ENCODE measurements around the gene KASH5.

KASH5 gene

GRCh38 chr19:49390929-49391359 lies 2.9 kb downstream of the KASH5 start:
- Histone ChIP-seq H3K4me3 (ENCODE audit: low read length) (no peak overlapping the region), H3K9ac (ENCODE audit: low read length) (no peak overlapping the region), H3K27ac (ENCODE audit: low read depth, low read length) (no peak overlapping the region), H3K4me1 (ENCODE audit: control insufficient read depth, insufficient read depth, low read length) (no peaks in the 10 kb centered on the region), H3K27me3 (ENCODE audit: control insufficient read depth, insufficient read depth, low read length) (no peaks in the 10 kb centered on the region), H3K36me3 (ENCODE audit: control insufficient read depth, insufficient read depth, low read length) (no peaks in the 10 kb centered on the region)

GRCh38 chr19:49391581-49392399 lies 3.7 kb downstream of the KASH5 start:
- no peaks in the 10 kb centered on the region for H3K36me3 ChIP-seq (ENCODE audit: control insufficient read depth, insufficient read depth, low read length)
- no peak overlapping the region for H3K4me3 ChIP-seq (ENCODE audit: low read length)
- H3K9ac ChIP-seq (ENCODE audit: low read length): no peak overlapping the region
- no peaks in the 10 kb centered on the region for H3K27me3 ChIP-seq (ENCODE audit: control insufficient read depth, insufficient read depth, low read length)
- H3K27ac ChIP-seq (ENCODE audit: low read depth, low read length): no peak overlapping the region
- no peaks in the 10 kb centered on the region for H3K4me1 ChIP-seq (ENCODE audit: control insufficient read depth, insufficient read depth, low read length)

GRCh38 chr19:49393881-49394280 lies 5.8 kb downstream of the KASH5 start:
- no peak overlapping the region for H3K4me3 ChIP-seq (ENCODE audit: low read length)
- no peak overlapping the region for H3K9ac ChIP-seq (ENCODE audit: low read length)
- no peaks in the 10 kb centered on the region for H3K27me3 ChIP-seq (ENCODE audit: control insufficient read depth, insufficient read depth, low read length)
- no peaks in the 10 kb centered on the region for H3K36me3 ChIP-seq (ENCODE audit: control insufficient read depth, insufficient read depth, low read length)
- no peaks in the 10 kb centered on the region for H3K4me1 ChIP-seq (ENCODE audit: control insufficient read depth, insufficient read depth, low read length)
- H3K27ac ChIP-seq (ENCODE audit: low read depth, low read length): no peak overlapping the region

GRCh38 chr19:49395581-49396407 lies 7.7 kb downstream of the KASH5 start:
- H3K9ac ChIP-seq (ENCODE audit: low read length): no peak overlapping the region
- no peak overlapping the region for H3K27ac ChIP-seq (ENCODE audit: low read depth, low read length)
- H3K4me1 ChIP-seq (ENCODE audit: control insufficient read depth, insufficient read depth, low read length): no peaks in the 10 kb centered on the region
- no peaks in the 10 kb centered on the region for H3K36me3 ChIP-seq (ENCODE audit: control insufficient read depth, insufficient read depth, low read length)
- H3K27me3 ChIP-seq (ENCODE audit: control insufficient read depth, insufficient read depth, low read length): no peaks in the 10 kb centered on the region
- H3K4me3 ChIP-seq (ENCODE audit: low read length): no peak overlapping the region

GRCh38 chr19:49396738-49397505 lies 8.9 kb downstream of the KASH5 start:
- Histone ChIP-seq H3K36me3 (ENCODE audit: control insufficient read depth, insufficient read depth, low read length) (no peaks in the 10 kb centered on the region), H3K27me3 (ENCODE audit: control insufficient read depth, insufficient read depth, low read length) (no peaks in the 10 kb centered on the region), H3K9ac (ENCODE audit: low read length) (no peak overlapping the region), H3K4me1 (ENCODE audit: control insufficient read depth, insufficient read depth, low read length) (no peaks in the 10 kb centered on the region), H3K27ac (ENCODE audit: low read depth, low read length) (no peak overlapping the region), H3K4me3 (ENCODE audit: low read length) (no peak overlapping the region)

GRCh38 chr19:49398001-49398615 lies 10.1 kb downstream of the KASH5 start:
- no peaks in the 10 kb centered on the region for H3K36me3 ChIP-seq (ENCODE audit: control insufficient read depth, insufficient read depth, low read length)
- no peak overlapping the region for H3K9ac ChIP-seq (ENCODE audit: low read length)
- no peak overlapping the region for H3K27ac ChIP-seq (ENCODE audit: low read depth, low read length)
- no peak overlapping the region for H3K4me3 ChIP-seq (ENCODE audit: low read length)
- no peaks in the 10 kb centered on the region for H3K27me3 ChIP-seq (ENCODE audit: control insufficient read depth, insufficient read depth, low read length)
- H3K4me1 ChIP-seq (ENCODE audit: control insufficient read depth, insufficient read depth, low read length): no peaks in the 10 kb centered on the region

- no peak overlapping the region for H3K9ac ChIP-seq (ENCODE audit: low read length)
- H3K36me3 ChIP-seq (ENCODE audit: control insufficient read depth, insufficient read depth, low read length): no peaks in the 10 kb centered on the region
- H3K4me1 ChIP-seq (ENCODE audit: control insufficient read depth, insufficient read depth, low read length): no peaks in the 10 kb centered on the region
- H3K4me3 ChIP-seq (ENCODE audit: low read length): no peak overlapping the region
- no peaks in the 10 kb centered on the region for H3K27me3 ChIP-seq (ENCODE audit: control insufficient read depth, insufficient read depth, low read length)
- H3K27ac ChIP-seq (ENCODE audit: low read depth, low read length): no peak overlapping the region
These were observed 10.9 kb downstream of the KASH5 start for GRCh38 chr19:49398931-49399330.

GRCh38 chr19:49400029-49400428 lies 12.0 kb downstream of the KASH5 start:
- Histone ChIP-seq H3K4me1 (ENCODE audit: control insufficient read depth, insufficient read depth, low read length) (no peaks in the 10 kb centered on the region), H3K36me3 (ENCODE audit: control insufficient read depth, insufficient read depth, low read length) (no peaks in the 10 kb centered on the region), H3K27me3 (ENCODE audit: control insufficient read depth, insufficient read depth, low read length) (no peaks in the 10 kb centered on the region), H3K27ac (ENCODE audit: low read depth, low read length) (no peak overlapping the region), H3K4me3 (ENCODE audit: low read length) (no peak overlapping the region), H3K9ac (ENCODE audit: low read length) (no peak overlapping the region)

- H3K36me3 ChIP-seq (ENCODE audit: control insufficient read depth, insufficient read depth, low read length): no peaks in the 10 kb centered on the region
- H3K4me1 ChIP-seq (ENCODE audit: control insufficient read depth, insufficient read depth, low read length): no peaks in the 10 kb centered on the region
- H3K27me3 ChIP-seq (ENCODE audit: control insufficient read depth, insufficient read depth, low read length): no peaks in the 10 kb centered on the region
- no peak overlapping the region for H3K9ac ChIP-seq (ENCODE audit: low read length)
- no peak overlapping the region for H3K27ac ChIP-seq (ENCODE audit: low read depth, low read length)
- H3K4me3 ChIP-seq (ENCODE audit: low read length): no peak overlapping the region
These were observed 15.5 kb downstream of the KASH5 start for GRCh38 chr19:49403404-49404187.

- Histone ChIP-seq H3K36me3 (ENCODE audit: control insufficient read depth, insufficient read depth, low read length) (no peaks in the 10 kb centered on the region), H3K4me1 (ENCODE audit: control insufficient read depth, insufficient read depth, low read length) (no peaks in the 10 kb centered on the region), H3K27ac (ENCODE audit: low read depth, low read length) (no peak overlapping the region), H3K27me3 (ENCODE audit: control insufficient read depth, insufficient read depth, low read length) (no peaks in the 10 kb centered on the region), H3K9ac (ENCODE audit: low read length) (no peak overlapping the region), H3K4me3 (ENCODE audit: low read length) (no peak overlapping the region)
These were observed 19.0 kb downstream of the KASH5 start for GRCh38 chr19:49407079-49407478.

GRCh38 chr19:49407482-49408015 lies 19.5 kb downstream of the KASH5 start:
- no peak overlapping the region for H3K9ac ChIP-seq (ENCODE audit: low read length)
- H3K27ac ChIP-seq (ENCODE audit: low read depth, low read length): no peak overlapping the region
- H3K36me3 ChIP-seq (ENCODE audit: control insufficient read depth, insufficient read depth, low read length): no peaks in the 10 kb centered on the region
- no peaks in the 10 kb centered on the region for H3K4me1 ChIP-seq (ENCODE audit: control insufficient read depth, insufficient read depth, low read length)
- H3K27me3 ChIP-seq (ENCODE audit: control insufficient read depth, insufficient read depth, low read length): no peaks in the 10 kb centered on the region
- H3K4me3 ChIP-seq (ENCODE audit: low read length): no peak overlapping the region

Measured in rectal smooth muscle tissue (tissue), 1 donor.